ENCODE data around the gene NQO2. TPM values are rescaled to one million over a fixed set of nuclear protein-coding genes. Genes with fewer than 3 reads are reported as not detected.

The NQO2 gene
- total and polyA plus RNA-seq, 10 of the 15 experiments (the other 5 are each of a cell fraction or from before 2014, with no cell fraction given): 0.55 to 2.6 (median 0.80) TPM

- TF ChIP-seq, protein P1, sequence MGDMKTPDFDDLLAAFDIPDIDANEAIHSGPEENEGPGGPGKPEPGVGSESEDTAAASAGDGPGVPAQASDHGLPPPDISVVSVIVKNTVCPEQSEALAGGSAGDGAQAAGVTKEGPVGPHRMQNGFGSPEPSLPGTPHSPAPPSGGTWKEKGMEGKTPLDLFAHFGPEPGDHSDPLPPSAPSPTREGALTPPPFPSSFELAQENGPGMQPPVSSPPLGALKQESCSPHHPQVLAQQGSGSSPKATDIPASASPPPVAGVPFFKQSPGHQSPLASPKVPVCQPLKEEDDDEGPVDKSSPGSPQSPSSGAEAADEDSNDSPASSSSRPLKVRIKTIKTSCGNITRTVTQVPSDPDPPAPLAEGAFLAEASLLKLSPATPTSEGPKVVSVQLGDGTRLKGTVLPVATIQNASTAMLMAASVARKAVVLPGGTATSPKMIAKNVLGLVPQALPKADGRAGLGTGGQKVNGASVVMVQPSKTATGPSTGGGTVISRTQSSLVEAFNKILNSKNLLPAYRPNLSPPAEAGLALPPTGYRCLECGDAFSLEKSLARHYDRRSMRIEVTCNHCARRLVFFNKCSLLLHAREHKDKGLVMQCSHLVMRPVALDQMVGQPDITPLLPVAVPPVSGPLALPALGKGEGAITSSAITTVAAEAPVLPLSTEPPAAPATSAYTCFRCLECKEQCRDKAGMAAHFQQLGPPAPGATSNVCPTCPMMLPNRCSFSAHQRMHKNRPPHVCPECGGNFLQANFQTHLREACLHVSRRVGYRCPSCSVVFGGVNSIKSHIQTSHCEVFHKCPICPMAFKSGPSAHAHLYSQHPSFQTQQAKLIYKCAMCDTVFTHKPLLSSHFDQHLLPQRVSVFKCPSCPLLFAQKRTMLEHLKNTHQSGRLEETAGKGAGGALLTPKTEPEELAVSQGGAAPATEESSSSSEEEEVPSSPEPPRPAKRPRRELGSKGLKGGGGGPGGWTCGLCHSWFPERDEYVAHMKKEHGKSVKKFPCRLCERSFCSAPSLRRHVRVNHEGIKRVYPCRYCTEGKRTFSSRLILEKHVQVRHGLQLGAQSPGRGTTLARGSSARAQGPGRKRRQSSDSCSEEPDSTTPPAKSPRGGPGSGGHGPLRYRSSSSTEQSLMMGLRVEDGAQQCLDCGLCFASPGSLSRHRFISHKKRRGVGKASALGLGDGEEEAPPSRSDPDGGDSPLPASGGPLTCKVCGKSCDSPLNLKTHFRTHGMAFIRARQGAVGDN (IDR thresholded peaks at IDR 0.05): 0 out of 2 replicates have a peak, but pooled peaks have one; percentile 29
- TF ChIP-seq IKZF2 (IDR thresholded peaks at IDR 0.05) (peak; percentile 37 to 64; a peak in 3 of 4 replicates), GATAD2B (conservative IDR thresholded peaks at IDR 0.05; ENCODE audit: low read depth) (peak; percentile 85), MTA2 (IDR thresholded peaks at IDR 0.05; ENCODE audit: low read depth) (0 out of 2 replicates have a peak, but pooled peaks have one; percentile 18), RFX5 (IDR thresholded peaks at IDR 0.05; ENCODE audit: low read depth, low read length) (no peak), BACH1 (IDR thresholded peaks at IDR 0.05; ENCODE audit: borderline replicate concordance) (0 out of 2 replicates have a peak, but pooled peaks have one; percentile 48), POLR2A (IDR thresholded peaks at IDR 0.05; ENCODE audit: low read depth, low read length) (peak; percentile 64), IKZF1 (conservative IDR thresholded peaks at IDR 0.05) (peak; percentile 76), NFXL1 (IDR thresholded peaks at IDR 0.05; ENCODE audit: borderline replicate concordance) (peak; percentile 91; the same call in 1 of the 2 replicates), POLR2AphosphoS5 (IDR thresholded peaks at IDR 0.05; ENCODE audit: low read length) (peak; percentile 26; the same call in 1 of the 2 replicates), MLLT1 (IDR thresholded peaks at IDR 0.05) (0 out of 2 replicates have a peak, but pooled peaks have one; percentile 16), NKRF (conservative IDR thresholded peaks at IDR 0.05) (peak; percentile 49; the same call in 1 of the 2 replicates), SMARCA5 (IDR thresholded peaks at IDR 0.05) (peak; percentile 89; the same call in 1 of the 2 replicates), ESRRA (IDR thresholded peaks at IDR 0.05; ENCODE audit: low read length) (no peak), DPF2 (IDR thresholded peaks at IDR 0.05) (peak; percentile 62), YY1 (IDR thresholded peaks at IDR 0.05; ENCODE audit: low read depth, low read length) (peak; percentile 53; the same call in 1 of the 2 replicates), NFYA (IDR thresholded peaks at IDR 0.05; ENCODE audit: borderline replicate concordance, low read depth, low read length) (no peak), NR2F1 (conservative IDR thresholded peaks at IDR 0.05) (peak; percentile 46; the same call in 1 of the 2 replicates), HDGF (IDR thresholded peaks at IDR 0.05) (no peak), HDAC2 (IDR thresholded peaks at IDR 0.05) (no peak), BCL3 (IDR thresholded peaks at IDR 0.05; ENCODE audit: borderline replicate concordance, insufficient read depth, low read depth, low read length, poor library complexity, severe bottlenecking) (no peak), KDM1A (IDR thresholded peaks at IDR 0.05; ENCODE audit: borderline replicate concordance) (no peak)
Observed at GRCh38 chr6:2988426-2989331, 11.0 kb upstream of the NQO2 start (continued).
